Spleen (tissue), 7 donors: ENCODE data around the gene TMEM186.

Experiments
- POLR2A ChIP-seq, 3 donors: fragments of 450-650 bp; IDR thresholded peaks; one replicate each; pipeline ENCODE4 v1.5.1; 2017; ENCODE audit warnings: antibody characterized with exemption in 3 of 3, mild to moderate bottlenecking in 1 of 3
- POLR2AphosphoS5 ChIP-seq, 3 donors: sonication (generic); formaldehyde crosslinking; IDR thresholded peaks; one replicate each; pipeline ENCODE4 v1.5.1; 2017; ENCODE audit warnings: antibody characterized with exemption in 3 of 3
- TF ChIP-seq, protein P1 (sequence below), 11 experiments: fragments of 200-600 bp in 7 of 11; fragments of 450-650 bp in 4 of 11; sonication (generic) in 4 of 11; IDR thresholded peaks in 8 of 11; conservative IDR thresholded peaks in 3 of 11; 1 replicate in 7 of 11; 2 replicates in 4 of 11; pipeline versions ENCODE4 v1.4.0 to v1.8.0; 2016 to 2021; ENCODE audit warnings: antibody characterized with exemption in 11 of 11, inconsistent platforms in 4 of 11, mild to moderate bottlenecking in 1 of 11
- donor health status: DM: no; HTN: no; CAD: no; lungs with moderate emphysema.
- donor health status: DM: no; HTN: no; CAD: no.
- donor health status: DM: no; HTN: no; CAD: no.

DNA sequence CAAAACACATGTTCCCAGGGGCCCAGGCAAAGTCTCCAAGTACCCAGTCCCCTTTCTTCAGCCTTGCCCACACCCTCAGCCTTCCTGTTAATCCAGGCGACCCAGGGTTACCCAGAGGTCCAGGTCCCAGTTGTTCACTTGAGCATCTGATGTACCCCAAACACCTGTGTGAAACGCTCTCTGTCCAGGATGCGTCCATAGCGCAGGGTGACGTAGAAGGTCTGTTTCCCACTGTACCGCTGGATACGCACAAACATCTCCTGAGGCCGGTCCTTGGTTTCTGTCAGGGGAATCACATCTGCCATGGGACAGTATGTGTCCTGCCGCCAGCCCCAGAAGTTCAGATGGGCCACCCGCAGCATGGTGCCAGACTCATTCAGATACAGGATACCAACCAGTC is 1.6 kb downstream of the TMEM186 start:
- TF ChIP-seq, protein P1, sequence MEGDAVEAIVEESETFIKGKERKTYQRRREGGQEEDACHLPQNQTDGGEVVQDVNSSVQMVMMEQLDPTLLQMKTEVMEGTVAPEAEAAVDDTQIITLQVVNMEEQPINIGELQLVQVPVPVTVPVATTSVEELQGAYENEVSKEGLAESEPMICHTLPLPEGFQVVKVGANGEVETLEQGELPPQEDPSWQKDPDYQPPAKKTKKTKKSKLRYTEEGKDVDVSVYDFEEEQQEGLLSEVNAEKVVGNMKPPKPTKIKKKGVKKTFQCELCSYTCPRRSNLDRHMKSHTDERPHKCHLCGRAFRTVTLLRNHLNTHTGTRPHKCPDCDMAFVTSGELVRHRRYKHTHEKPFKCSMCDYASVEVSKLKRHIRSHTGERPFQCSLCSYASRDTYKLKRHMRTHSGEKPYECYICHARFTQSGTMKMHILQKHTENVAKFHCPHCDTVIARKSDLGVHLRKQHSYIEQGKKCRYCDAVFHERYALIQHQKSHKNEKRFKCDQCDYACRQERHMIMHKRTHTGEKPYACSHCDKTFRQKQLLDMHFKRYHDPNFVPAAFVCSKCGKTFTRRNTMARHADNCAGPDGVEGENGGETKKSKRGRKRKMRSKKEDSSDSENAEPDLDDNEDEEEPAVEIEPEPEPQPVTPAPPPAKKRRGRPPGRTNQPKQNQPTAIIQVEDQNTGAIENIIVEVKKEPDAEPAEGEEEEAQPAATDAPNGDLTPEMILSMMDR (IDR thresholded peaks at IDR 0.05 in 8 of 11, conservative IDR thresholded peaks at IDR 0.05 in 3 of 11), result no peak
- no peak for TF ChIP-seq POLR2A (IDR thresholded peaks at IDR 0.05)
- no peak for TF ChIP-seq POLR2AphosphoS5 (IDR thresholded peaks at IDR 0.05)
